ENCODE data around the gene RUNX1.

Gene RUNX1

DNA sequence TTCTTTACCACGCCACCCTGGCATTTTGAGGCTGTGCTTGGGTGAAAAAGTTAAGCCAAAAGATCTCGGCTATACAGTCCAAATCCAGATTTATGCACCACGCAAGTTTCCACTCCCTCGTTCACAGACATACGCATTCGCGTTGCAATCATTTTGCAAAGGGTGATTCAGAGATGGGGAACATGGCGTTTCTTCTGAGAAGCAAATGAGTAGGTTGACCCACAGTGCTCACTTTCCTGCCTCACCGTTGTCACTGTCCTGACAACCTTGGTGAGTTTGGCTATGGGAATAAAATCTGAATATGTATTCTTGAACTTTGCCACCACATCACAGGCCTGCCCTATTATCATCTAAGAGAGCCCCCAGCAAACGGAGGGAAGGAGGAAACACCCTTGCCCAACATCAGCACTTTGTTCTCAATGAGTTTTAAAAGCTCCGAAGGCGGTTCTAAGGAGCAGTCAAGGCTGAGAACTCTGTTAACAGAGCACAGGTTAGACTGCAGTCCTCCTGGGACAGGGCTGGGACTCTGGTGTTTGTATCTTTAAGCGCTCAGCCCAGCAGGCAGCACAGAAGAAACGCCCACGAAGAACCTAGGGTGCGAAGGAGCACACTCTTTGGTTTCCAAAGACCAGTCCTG, 86.4 kb downstream of the RUNX1 start:
- Histone ChIP-seq H4K20me1 (ENCODE audit: insufficient read depth, low read length) (peaks cover 46% of the 10 kb centered on the region), H3K36me3 (replicated peaks; ENCODE audit: low read depth, low read length) (peaks cover 3% of the 10 kb centered on the region), H3K4me1 (ENCODE audit: low read length) (peaks cover 5% of the 10 kb centered on the region), H3K4me2 (ENCODE audit: low read length) (no peak overlapping the region), H3K4me3 (ENCODE audit: low read length) (no peak overlapping the region), H2AFZ (ENCODE audit: low read depth, low read length) (no peak overlapping the region), H3K27ac (ENCODE audit: low read length) (no peak overlapping the region), H3K79me2 (ENCODE audit: low read length) (no peaks in the 10 kb centered on the region; the same call in 1 of the 2 replicates), H3K27me3 (ENCODE audit: low read depth, low read length) (no peaks in the 10 kb centered on the region), H3K9ac (ENCODE audit: low read length) (no peak overlapping the region), H3K9me3 (ENCODE audit: insufficient read depth, low read length) (no peaks in the 10 kb centered on the region)
- TF ChIP-seq EZH2phosphoT487 (IDR thresholded peaks at IDR 0.05; ENCODE audit: low read depth): no peak
- TF ChIP-seq, protein P1, sequence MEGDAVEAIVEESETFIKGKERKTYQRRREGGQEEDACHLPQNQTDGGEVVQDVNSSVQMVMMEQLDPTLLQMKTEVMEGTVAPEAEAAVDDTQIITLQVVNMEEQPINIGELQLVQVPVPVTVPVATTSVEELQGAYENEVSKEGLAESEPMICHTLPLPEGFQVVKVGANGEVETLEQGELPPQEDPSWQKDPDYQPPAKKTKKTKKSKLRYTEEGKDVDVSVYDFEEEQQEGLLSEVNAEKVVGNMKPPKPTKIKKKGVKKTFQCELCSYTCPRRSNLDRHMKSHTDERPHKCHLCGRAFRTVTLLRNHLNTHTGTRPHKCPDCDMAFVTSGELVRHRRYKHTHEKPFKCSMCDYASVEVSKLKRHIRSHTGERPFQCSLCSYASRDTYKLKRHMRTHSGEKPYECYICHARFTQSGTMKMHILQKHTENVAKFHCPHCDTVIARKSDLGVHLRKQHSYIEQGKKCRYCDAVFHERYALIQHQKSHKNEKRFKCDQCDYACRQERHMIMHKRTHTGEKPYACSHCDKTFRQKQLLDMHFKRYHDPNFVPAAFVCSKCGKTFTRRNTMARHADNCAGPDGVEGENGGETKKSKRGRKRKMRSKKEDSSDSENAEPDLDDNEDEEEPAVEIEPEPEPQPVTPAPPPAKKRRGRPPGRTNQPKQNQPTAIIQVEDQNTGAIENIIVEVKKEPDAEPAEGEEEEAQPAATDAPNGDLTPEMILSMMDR (IDR thresholded peaks at IDR 0.05; ENCODE audit: low read depth, low read length): no peak

DNA sequence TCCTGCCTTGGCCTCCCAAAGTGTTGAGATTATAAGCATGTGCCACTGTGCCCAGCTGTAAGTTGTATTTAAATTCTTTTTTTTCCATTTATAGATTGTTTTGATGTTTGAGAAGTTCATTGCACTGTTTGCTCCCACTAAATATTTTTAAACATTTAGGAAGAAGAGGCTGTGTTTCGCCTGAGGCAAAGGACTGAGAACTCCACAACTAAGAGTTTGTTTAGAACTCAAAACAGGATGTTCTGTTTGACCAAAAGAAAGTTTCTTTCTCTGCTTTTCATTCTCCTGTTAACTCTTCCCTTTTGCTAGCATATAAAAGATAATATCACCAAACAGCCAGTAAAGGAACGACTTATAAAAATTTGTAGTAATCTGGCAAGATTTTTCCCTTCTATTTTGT, 87.0 kb downstream of the RUNX1 start:
- Histone ChIP-seq H3K4me1 (ENCODE audit: low read length) (no peaks in the 10 kb centered on the region), H3K79me2 (ENCODE audit: low read length) (no peaks in the 10 kb centered on the region; the same call in 1 of the 2 replicates), H3K36me3 (replicated peaks; ENCODE audit: low read depth, low read length) (peaks cover 3% of the 10 kb centered on the region), H3K9me3 (ENCODE audit: insufficient read depth, low read length) (no peaks in the 10 kb centered on the region), H2AFZ (ENCODE audit: low read depth, low read length) (no peak overlapping the region), H4K20me1 (ENCODE audit: insufficient read depth, low read length) (peaks cover 46% of the 10 kb centered on the region), H3K27ac (ENCODE audit: low read length) (no peak overlapping the region), H3K9ac (ENCODE audit: low read length) (no peak overlapping the region), H3K27me3 (ENCODE audit: low read depth, low read length) (no peaks in the 10 kb centered on the region), H3K4me2 (ENCODE audit: low read length) (no peak overlapping the region), H3K4me3 (ENCODE audit: low read length) (no peak overlapping the region)
- TF ChIP-seq, protein P1 (IDR thresholded peaks at IDR 0.05; ENCODE audit: low read depth, low read length): no peak
- no peak for TF ChIP-seq EZH2phosphoT487 (IDR thresholded peaks at IDR 0.05; ENCODE audit: low read depth)

DNA sequence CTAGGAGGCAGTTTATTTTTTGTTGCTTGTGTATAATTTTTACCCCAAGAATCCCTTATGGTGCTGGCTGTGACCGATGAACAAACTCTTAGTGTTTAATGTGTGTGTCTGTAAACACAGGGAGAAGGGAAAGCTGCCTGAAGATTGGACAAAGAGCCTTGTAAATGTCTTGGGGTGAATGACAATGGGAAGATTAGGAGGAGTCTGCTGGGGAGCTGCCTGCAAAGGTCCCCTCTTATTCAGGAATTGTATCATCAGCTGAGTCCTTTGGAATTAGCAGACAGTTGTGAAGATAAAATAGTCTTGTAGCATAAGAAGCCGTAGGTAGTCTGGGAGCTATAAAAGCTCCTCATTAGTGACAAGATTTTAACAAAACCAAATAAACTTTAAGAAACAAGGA, 88.4 kb downstream of the RUNX1 start:
- Histone ChIP-seq H3K4me2 (ENCODE audit: low read length) (no peak overlapping the region), H3K36me3 (replicated peaks; ENCODE audit: low read depth, low read length) (peaks cover 4% of the 10 kb centered on the region), H3K79me2 (ENCODE audit: low read length) (no peaks in the 10 kb centered on the region; the same call in 1 of the 2 replicates), H3K4me3 (ENCODE audit: low read length) (no peak overlapping the region), H2AFZ (ENCODE audit: low read depth, low read length) (no peak overlapping the region), H3K9me3 (ENCODE audit: insufficient read depth, low read length) (no peaks in the 10 kb centered on the region), H3K9ac (ENCODE audit: low read length) (no peak overlapping the region), H4K20me1 (ENCODE audit: insufficient read depth, low read length) (peaks cover 50% of the 10 kb centered on the region), H3K4me1 (ENCODE audit: low read length) (no peaks in the 10 kb centered on the region), H3K27me3 (ENCODE audit: low read depth, low read length) (no peaks in the 10 kb centered on the region), H3K27ac (ENCODE audit: low read length) (no peak overlapping the region)
- TF ChIP-seq, protein P1 (IDR thresholded peaks at IDR 0.05; ENCODE audit: low read depth, low read length): no peak
- no peak for TF ChIP-seq EZH2phosphoT487 (IDR thresholded peaks at IDR 0.05; ENCODE audit: low read depth)

DNA sequence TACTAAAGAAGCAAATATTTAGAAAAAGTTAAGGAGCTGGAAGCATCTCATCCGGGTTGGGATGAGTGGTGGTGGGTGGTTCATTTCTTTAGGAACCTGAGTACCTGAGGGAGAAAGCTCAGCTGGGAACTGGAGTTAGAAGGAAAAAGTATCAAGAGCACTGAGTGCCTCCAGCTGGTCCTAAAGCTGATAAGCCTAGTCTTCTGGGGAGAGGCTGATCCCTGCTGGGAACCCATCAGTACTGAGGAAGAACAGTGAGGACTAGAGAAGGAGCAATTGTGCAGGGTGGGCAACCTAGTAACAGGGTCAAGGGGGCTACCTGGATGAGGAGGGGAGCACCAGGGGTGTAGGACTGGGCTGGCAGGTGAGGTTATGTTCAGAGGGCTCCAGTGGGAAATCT, 89.5 kb downstream of the RUNX1 start:
- H3K27me3 ChIP-seq (ENCODE audit: low read depth, low read length): no peaks in the 10 kb centered on the region
- no peaks in the 10 kb centered on the region for H3K4me1 ChIP-seq (ENCODE audit: low read length)
- no peaks in the 10 kb centered on the region; the same call in 1 of the 2 replicates for H3K79me2 ChIP-seq (ENCODE audit: low read length)
- H3K4me2 ChIP-seq (ENCODE audit: low read length): no peak overlapping the region
- H3K9ac ChIP-seq (ENCODE audit: low read length): no peak overlapping the region
- H4K20me1 ChIP-seq (ENCODE audit: insufficient read depth, low read length): peaks cover 42% of the 10 kb centered on the region
- no peak overlapping the region for H3K4me3 ChIP-seq (ENCODE audit: low read length)
- TF ChIP-seq, protein P1 (IDR thresholded peaks at IDR 0.05; ENCODE audit: low read depth, low read length): no peak
- TF ChIP-seq EZH2phosphoT487 (IDR thresholded peaks at IDR 0.05; ENCODE audit: low read depth): no peak
- H2AFZ ChIP-seq (ENCODE audit: low read depth, low read length): no peak overlapping the region
- H3K27ac ChIP-seq (ENCODE audit: low read length): no peak overlapping the region
- H3K36me3 ChIP-seq (replicated peaks; ENCODE audit: low read depth, low read length): peaks cover 4% of the 10 kb centered on the region
- H3K9me3 ChIP-seq (ENCODE audit: insufficient read depth, low read length): no peaks in the 10 kb centered on the region
